ENCODE measurements around the gene PLXNB1.

Gene PLXNB1

GRCh38 chr3:48431224-48432029, 1.5 kb upstream of the PLXNB1 start:
- ATAC-seq = no peak

GRCh38 chr3:48430708-48431101, 819 bp upstream of the PLXNB1 start:
- peaks cover 24% of the 10 kb centered on the region for H3K4me1 Mint-ChIP-seq
- no peak for ATAC-seq
- no peak overlapping the region for H3K27ac Mint-ChIP-seq
- peaks cover 27% of the 10 kb centered on the region for H3K27me3 Mint-ChIP-seq
- DNase-seq = no peak
- H3K4me3 Mint-ChIP-seq = peak overlapping the region; percentile 83 to 85
- no peaks in the 10 kb centered on the region for H3K9me3 Mint-ChIP-seq

More at GRCh38 chr3:48431224-48432029, 1.5 kb upstream of the PLXNB1 start:
- Mint-ChIP-seq H3K4me1 (peaks cover 24% of the 10 kb centered on the region), H3K27ac (no peak overlapping the region), H3K4me3 (no peak overlapping the region), H3K27me3 (peaks cover 27% of the 10 kb centered on the region), H3K9me3 (no peaks in the 10 kb centered on the region)
- no peak for DNase-seq

DNA sequence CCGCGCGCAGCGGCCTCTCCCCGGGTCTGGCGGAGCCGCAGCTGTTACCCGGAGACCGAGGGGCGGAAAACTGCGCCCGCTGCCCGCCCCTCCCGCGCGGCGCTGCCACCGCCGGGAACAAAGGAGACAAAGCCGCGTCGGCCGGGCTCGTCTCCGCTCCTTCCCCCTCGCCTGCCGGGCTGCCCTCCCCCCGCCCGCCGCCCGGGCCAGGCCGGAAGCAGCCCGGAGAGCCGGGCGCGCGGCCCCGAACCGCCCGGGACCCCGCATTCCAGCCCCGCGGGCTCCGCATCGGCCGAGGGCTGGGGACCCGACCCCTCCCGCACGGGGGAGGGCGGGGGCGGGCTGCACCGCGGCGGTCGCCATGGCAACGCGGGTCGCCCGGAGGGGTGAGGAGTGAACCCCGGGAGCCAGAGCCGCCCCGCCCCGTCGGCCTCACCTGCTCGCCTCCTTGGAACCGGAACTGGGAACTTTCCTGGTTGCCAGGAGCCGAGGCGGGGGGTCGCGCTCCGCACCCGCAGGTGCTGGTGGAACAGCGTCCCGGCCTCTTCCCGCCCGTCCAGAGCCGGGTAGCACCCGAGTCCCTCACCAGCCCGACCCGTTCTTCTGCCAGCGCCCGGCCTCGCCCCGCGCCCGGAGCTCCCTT, 448 bp downstream of the PLXNB1 start:
- peaks cover 18% of the 10 kb centered on the region for H3K4me1 Mint-ChIP-seq
- no peaks in the 10 kb centered on the region for H3K9me3 Mint-ChIP-seq
- H3K27me3 Mint-ChIP-seq = peaks cover 27% of the 10 kb centered on the region
- ATAC-seq (peak; percentile 72), DNase-seq (peak; percentile 50 to 51)
- no peak overlapping the region for H3K27ac Mint-ChIP-seq
- H3K4me3 Mint-ChIP-seq = peak overlapping the region; percentile 83 to 85

GRCh38 chr3:48428572-48429316, 1.1 kb downstream of the PLXNB1 start:
- Mint-ChIP-seq H3K9me3 (no peaks in the 10 kb centered on the region), H3K4me1 (peaks cover 16% of the 10 kb centered on the region), H3K4me3 (peak overlapping the region in 1 of 2 donors; percentile 5), H3K27ac (no peak overlapping the region), H3K27me3 (peaks cover 27% of the 10 kb centered on the region)
- ATAC-seq (peak; percentile 67), DNase-seq (no peak)

GRCh38 chr3:48428088-48428571, 1.8 kb downstream of the PLXNB1 start:
- Mint-ChIP-seq H3K4me1 (peaks cover 16% of the 10 kb centered on the region), H3K4me3 (peak overlapping the region in 1 of 2 donors; percentile 5), H3K27me3 (peaks cover 27% of the 10 kb centered on the region), H3K27ac (no peak overlapping the region), H3K9me3 (no peaks in the 10 kb centered on the region)
- no peak for DNase-seq
- ATAC-seq = no peak

- no peak for DNase-seq
- no peak overlapping the region for H3K27ac Mint-ChIP-seq
- H3K4me1 Mint-ChIP-seq = peaks cover 16% of the 10 kb centered on the region
- H3K4me3 Mint-ChIP-seq = no peak overlapping the region
- ATAC-seq = no peak
- peaks cover 27% of the 10 kb centered on the region for H3K27me3 Mint-ChIP-seq
- H3K9me3 Mint-ChIP-seq = no peaks in the 10 kb centered on the region
These were observed 2.3 kb downstream of the PLXNB1 start for GRCh38 chr3:48427630-48427962.

- Mint-ChIP-seq H3K27me3 (peaks cover 27% of the 10 kb centered on the region), H3K4me1 (peaks cover 16% of the 10 kb centered on the region), H3K4me3 (no peak overlapping the region), H3K9me3 (no peaks in the 10 kb centered on the region), H3K27ac (no peak overlapping the region)
- DNase-seq (no peak), ATAC-seq (no peak)
These were observed 2.8 kb downstream of the PLXNB1 start for GRCh38 chr3:48426944-48427629.

DNA sequence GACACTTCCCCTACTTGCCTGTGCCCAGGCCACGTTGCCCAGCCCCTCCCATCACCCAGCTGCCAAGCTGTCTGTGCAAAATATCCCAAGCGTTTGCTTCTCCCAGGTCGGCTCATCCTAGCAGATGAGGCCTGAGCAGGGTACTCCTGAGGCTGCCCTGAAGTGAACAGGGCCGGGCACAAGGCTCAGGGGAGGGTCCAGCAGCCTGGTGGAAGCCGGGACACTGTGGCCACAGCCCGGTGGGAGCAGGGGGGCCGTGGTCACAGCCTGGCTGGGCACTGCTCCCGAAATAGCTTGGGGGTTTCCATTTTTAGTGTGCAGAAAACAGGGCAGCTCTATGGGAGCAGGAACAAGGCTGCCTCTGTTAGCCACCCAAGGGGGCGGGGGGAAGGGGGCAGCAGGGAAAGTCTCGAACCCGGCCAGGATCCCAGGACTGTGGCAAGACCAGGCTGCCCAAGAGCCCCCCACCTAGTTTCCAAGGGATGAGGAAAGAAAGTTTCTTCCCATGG, 3.4 kb downstream of the PLXNB1 start:
- H3K27ac Mint-ChIP-seq = no peak overlapping the region
- H3K27me3 Mint-ChIP-seq = peaks cover 27% of the 10 kb centered on the region

DNA sequence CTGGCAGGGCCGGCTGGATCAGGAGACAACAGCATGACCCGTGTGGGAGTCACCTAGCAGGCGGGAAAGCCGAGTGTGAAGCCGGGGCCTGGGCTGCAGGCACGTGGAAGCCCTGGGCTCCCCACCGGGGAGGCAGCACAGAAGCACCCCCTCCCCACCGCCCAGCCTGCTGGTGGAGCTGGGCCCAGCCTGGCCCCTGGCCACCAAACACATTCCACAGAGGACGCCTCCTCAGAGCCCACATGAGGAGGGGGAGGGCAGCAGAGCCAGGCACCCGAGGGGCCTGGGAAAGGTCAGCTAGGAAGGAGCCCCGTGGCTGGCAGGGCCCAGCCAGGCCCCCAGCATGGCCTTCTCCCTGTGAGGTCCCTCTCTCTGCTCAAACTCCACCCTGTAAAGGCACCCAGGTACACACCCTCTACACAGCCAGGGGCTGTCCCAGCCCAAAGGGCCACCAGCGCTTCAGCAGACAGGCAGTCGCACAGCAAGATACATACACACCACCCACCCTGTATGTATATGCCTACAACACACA, 4.5 kb downstream of the PLXNB1 start:
- Mint-ChIP-seq H3K9me3 (no peaks in the 10 kb centered on the region), H3K27ac (no peak overlapping the region), H3K4me1 (peaks cover 7% of the 10 kb centered on the region), H3K27me3 (peaks cover 21% of the 10 kb centered on the region), H3K4me3 (no peak overlapping the region)
- no peak for ATAC-seq
- DNase-seq = no peak

More for the DNA sequence above, 3.4 kb downstream of the PLXNB1 start:
- H3K4me3 Mint-ChIP-seq = no peak overlapping the region
- H3K9me3 Mint-ChIP-seq = no peaks in the 10 kb centered on the region
- DNase-seq (no peak), ATAC-seq (no peak)
- H3K4me1 Mint-ChIP-seq = peaks cover 16% of the 10 kb centered on the region

DNA sequence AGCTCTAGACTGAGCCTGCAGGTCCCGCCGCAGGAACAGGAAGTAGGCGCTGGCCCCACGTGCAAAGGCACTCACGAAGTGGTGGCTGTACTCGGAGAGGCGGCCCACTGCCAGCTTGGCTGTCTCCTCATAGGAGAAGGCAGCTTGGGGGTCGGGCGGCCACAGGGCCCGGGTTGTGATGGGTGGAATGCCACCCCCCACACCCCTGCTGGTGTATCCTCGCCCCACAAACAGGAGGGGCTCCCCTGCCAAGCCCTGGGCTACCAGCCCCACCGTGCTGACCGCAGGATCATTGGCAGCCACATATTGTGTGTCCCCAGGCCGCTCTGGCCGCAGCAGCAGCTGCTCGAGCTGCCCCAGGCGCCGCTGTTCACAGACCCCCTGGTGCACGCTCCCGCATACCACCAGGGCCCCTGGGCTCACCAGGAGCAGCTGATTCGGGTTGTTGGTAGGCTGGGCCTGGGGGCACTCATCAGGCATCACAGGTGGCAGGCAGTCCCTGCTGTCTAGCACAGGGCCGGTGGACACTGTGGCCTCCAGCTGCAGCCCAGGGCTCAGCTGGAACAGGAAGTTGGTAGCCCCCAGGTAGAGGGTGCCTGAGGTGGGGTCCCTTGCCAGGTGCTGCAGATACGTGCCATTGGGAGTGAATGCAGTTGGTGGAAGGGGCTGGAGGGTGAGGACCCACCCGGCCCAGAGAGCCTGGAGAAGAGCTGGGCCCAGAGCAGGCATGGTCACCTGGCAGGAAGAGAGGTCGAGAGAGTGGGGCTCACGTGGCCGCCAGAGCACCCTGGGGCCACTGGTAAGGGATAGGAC, 5.8 kb downstream of the PLXNB1 start:
- H3K27ac Mint-ChIP-seq = peak overlapping the region in 1 of 2 donors; percentile 91
- no peak for ATAC-seq

DNA sequence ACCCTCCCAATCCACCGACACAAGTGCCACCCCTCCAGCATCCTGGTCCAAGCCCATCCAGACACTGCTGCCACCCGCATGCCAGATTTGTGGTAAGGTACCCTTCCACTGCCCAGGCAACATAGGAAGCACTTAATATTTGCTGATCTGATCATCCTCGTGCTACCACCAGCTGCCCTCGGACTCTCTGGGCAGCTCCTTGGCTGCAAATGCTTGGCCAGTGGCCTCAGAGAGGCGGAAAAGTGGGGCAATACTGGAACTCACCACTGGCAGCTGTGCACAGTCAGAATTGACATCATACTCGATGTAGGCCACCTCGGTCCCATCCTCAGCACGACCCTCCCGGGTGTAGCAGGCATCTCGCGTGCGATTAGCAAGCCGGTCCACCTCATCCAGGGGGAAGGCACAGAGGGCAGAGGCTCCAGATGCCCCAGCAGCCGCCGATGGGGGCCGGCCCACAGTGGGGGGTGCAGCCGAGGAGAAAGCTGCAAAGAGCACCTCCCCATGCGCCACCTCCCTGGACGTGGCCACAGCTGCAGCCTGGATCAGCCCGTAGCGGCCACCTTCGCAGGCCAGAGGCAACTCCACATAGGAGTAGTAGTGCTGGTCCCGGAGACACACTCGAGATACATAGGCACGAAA, 6.5 kb downstream of the PLXNB1 start:
- DNase-seq (no peak), ATAC-seq (no peak)
- Mint-ChIP-seq H3K4me3 (no peak overlapping the region), H3K27ac (no peak overlapping the region), H3K4me1 (no peaks in the 10 kb centered on the region), H3K9me3 (no peaks in the 10 kb centered on the region), H3K27me3 (peaks cover 12% of the 10 kb centered on the region)

More for the DNA sequence above, 5.8 kb downstream of the PLXNB1 start:
- Mint-ChIP-seq H3K9me3 (no peaks in the 10 kb centered on the region), H3K4me3 (no peak overlapping the region), H3K27me3 (peaks cover 15% of the 10 kb centered on the region), H3K4me1 (no peaks in the 10 kb centered on the region)
- DNase-seq = no peak

GRCh38 chr3:48422681-48423080, 7.2 kb downstream of the PLXNB1 start:
- H3K27ac Mint-ChIP-seq = peak overlapping the region in 1 of 2 donors; percentile 20

DNA sequence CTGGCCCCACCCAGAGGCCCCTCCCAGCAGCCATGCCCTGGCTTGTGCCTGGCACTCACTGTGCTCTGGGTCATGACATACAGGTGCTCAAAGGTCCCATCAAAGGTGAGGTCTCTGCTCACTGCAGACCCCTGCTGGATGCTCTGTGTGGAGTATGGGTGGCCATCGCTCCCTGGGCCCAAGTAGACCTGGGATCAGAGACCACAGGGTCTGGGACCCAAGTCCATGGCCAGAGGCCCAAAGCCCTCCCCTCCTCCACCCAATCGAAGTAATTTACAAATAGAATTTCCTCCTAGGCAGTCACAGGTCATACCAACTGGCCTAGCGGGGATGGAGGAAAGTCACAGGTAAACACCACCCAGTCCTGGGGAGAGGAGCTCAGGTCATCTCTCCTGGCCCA, 7.6 kb downstream of the PLXNB1 start:
- Mint-ChIP-seq H3K9me3 (no peaks in the 10 kb centered on the region), H3K27me3 (peaks cover 1% of the 10 kb centered on the region), H3K27ac (no peak overlapping the region), H3K4me3 (no peak overlapping the region), H3K4me1 (no peaks in the 10 kb centered on the region)
- no peak for DNase-seq
- ATAC-seq = peak; percentile 41

More at GRCh38 chr3:48422681-48423080, 7.2 kb downstream of the PLXNB1 start:
- no peaks in the 10 kb centered on the region for H3K9me3 Mint-ChIP-seq
- DNase-seq = no peak
- no peak for ATAC-seq
- H3K4me1 Mint-ChIP-seq = no peaks in the 10 kb centered on the region
- H3K27me3 Mint-ChIP-seq = peaks cover 5% of the 10 kb centered on the region
- no peak overlapping the region for H3K4me3 Mint-ChIP-seq

DNA sequence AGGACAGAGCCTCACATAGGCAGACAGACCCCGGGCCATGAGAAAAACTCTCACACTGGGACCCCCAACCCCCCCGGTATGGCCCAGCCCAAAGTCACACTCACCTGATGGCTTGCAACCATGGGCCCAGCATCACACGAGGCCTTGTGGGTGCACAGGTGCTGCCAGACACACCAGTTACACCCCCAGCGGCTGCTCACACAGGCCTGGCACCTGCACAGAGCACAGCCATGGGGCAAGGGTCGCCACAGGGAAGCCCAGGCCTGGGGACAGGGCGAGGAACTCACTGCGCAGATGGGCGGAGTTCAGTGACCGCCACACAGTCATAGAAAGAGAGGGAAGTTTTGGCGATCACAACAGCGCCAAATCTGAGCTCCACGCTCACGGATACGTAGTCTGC, 9.3 kb downstream of the PLXNB1 start:
- ATAC-seq = no peak
- Mint-ChIP-seq H3K4me1 (no peaks in the 10 kb centered on the region), H3K4me3 (no peak overlapping the region), H3K27ac (peak overlapping the region in 1 of 2 donors; percentile 60), H3K27me3 (no peaks in the 10 kb centered on the region), H3K9me3 (no peaks in the 10 kb centered on the region)
- no peak for DNase-seq

Data from stimulated activated naive CD8-positive, alpha-beta T cell treated with anti-CD3 and anti-CD28 coated beads, Interleukin-15, amount 100 ng/mL, for 72 hours (primary cell).